K562 (cell line): ENCODE data around the gene TRAPPC5. TPM values are rescaled to one million over a fixed set of nuclear protein-coding genes. Genes with fewer than 3 reads are reported as not detected.
A peak's percentile ranks its signal among the peaks of the same experiment; 100 is the strongest.

Experiments
- ATF2 ChIP-seq: sonication (generic); formaldehyde crosslinking; IDR thresholded peaks from 2 replicates; pipeline ENCODE4 v1.8.1; 2022; ENCODE audit warnings: missing genetic modification reagents
- BRF1 ChIP-seq: IDR thresholded peaks from 3 replicates; pipeline ENCODE4 v1.6.1; 2011; ENCODE audit warnings: borderline replicate concordance, mild to moderate bottlenecking; ENCODE audit not compliant: insufficient read length; ENCODE audit errors: extremely low read depth
- ETV5 ChIP-seq: sonication (generic); formaldehyde crosslinking; IDR thresholded peaks from 2 replicates; pipeline ENCODE4 v1.4.0; 2020; ENCODE audit warnings: low read depth, mild to moderate bottlenecking, missing genetic modification reagents
- ILF3 ChIP-seq: fragments of 450-650 bp; IDR thresholded peaks from 2 replicates; pipeline ENCODE4 v1.6.1; 2018; ENCODE audit warnings: antibody characterized with exemption, mild to moderate bottlenecking, moderate library complexity, borderline replicate concordance
- KHSRP ChIP-seq: fragments of 450-650 bp; IDR thresholded peaks from 2 replicates; pipeline ENCODE4 v1.6.1; 2017
- MAFF ChIP-seq: IDR thresholded peaks from 2 replicates; pipeline ENCODE4 v1.6.1; 2012; ENCODE audit warnings: low read length, improper control_type of control experiment
- MBD2 ChIP-seq: sonication (generic); IDR thresholded peaks from 2 replicates; pipeline ENCODE4 v1.6.1; 2016; ENCODE audit warnings: low read depth, borderline replicate concordance
- MCM5 ChIP-seq: fragments of 450-650 bp; IDR thresholded peaks from 2 replicates; pipeline ENCODE4 v1.6.1; 2016; ENCODE audit warnings: low read depth
- PREB ChIP-seq: sonication (generic); formaldehyde crosslinking; IDR thresholded peaks from 2 replicates; pipeline ENCODE4 v1.8.1; 2023; ENCODE audit warnings: mild to moderate bottlenecking, missing genetic modification reagents
- RBM17 ChIP-seq: fragments of 200-400 bp; formaldehyde crosslinking; IDR thresholded peaks from 2 replicates; pipeline ENCODE4 v1.6.1; 2017; ENCODE audit warnings: low read depth, mild to moderate bottlenecking, low read length, borderline replicate concordance
- SRSF1 ChIP-seq: fragments of 200-400 bp; formaldehyde crosslinking; IDR thresholded peaks from 2 replicates; pipeline ENCODE4 v1.6.1; 2017; ENCODE audit warnings: mild to moderate bottlenecking, low read depth, low read length, moderate library complexity
- ZBTB40 ChIP-seq, 2 experiments: fragments of 450-650 bp in 1 of 2; sonication (generic) in 1 of 2; formaldehyde crosslinking in 1 of 2; IDR thresholded peaks; 2 replicates each; pipeline versions ENCODE4 v1.7.1 to v1.9.0; 2016 to 2022; ENCODE audit warnings: inconsistent platforms in 1 of 2, mild to moderate bottlenecking in 1 of 2, missing genetic modification reagents in 1 of 2
- polyA plus RNA-seq, 8 experiments: library from polyadenylated mRNA; depleted of rRNA in 4 of 8; stranded (reverse) in 5 of 8; unstranded in 3 of 8; fragments of >200 nt; fragmentation: Nextera tagmentation in 2 of 8; fragmentation: Illumina TruSeq in 1 of 8; extraction: Ambion mirVana in 2 of 8; extraction: Trizol in 1 of 8; gene quantifications; 2 replicates each; pipeline versions ENCODE4 v1.2.1 to v1.2.3, GENCODE V29; 2011 to 2014; ENCODE audit warnings: inconsistent platforms in 1 of 8, missing spikeins in 1 of 8
- total RNA-seq, 7 experiments: library from RNA; depleted of rRNA in 6 of 7; stranded (reverse); fragments of >200 nt in 6 of 7; fragmentation: Illumina TruSeq in 2 of 7; extraction: Trizol in 2 of 7; gene quantifications; 2 replicates each; pipeline versions ENCODE4 v1.2.1 to v1.2.3, GENCODE V29; 2011 to 2021; ENCODE audit warnings: low replicate concordance in 1 of 7

The TRAPPC5 gene
- total and polyA plus RNA-seq, 9 of the 15 experiments (the other 6 are each of a cell fraction or from before 2014, with no cell fraction given): 2.0 to 76.9 (median 29.3) TPM

- TF ChIP-seq ATF2 (CRISPR knock-in tag) (no peak), ZBTB40 (IDR thresholded peaks at IDR 0.05) (peak; percentile 31; the same call in 1 of the 2 replicates), ZBTB40 (CRISPR knock-in tag; IDR thresholded peaks at IDR 0.05) (no peak), KHSRP (no peak), MAFF (no peak), RBM17 (no peak), PREB (CRISPR knock-in tag) (no peak), ETV5 (peak; percentile 44; the same call in 1 of the 2 replicates), ILF3 (peak; percentile 36; the same call in 1 of the 2 replicates), SRSF1 (no peak), MCM5 (no peak), BRF1 (no peak), MBD2 (no peak; the same call in 1 of the 2 replicates)
These were observed 43.8 kb upstream of the TRAPPC5 start, which contains the start of gene STXBP2 (continued) for GRCh38 chr19:7636691-7637373.
